SHP77 (cell line): ENCODE measurements around the gene NEUROD4.
A peak's percentile ranks its signal among the peaks of the same experiment; 100 is the strongest.
"Not testable (repeated sequence)": the region's sequence is repeated elsewhere in the genome, so short reads cannot be mapped to it uniquely, and the experiment has no call there.

Experiments used
- DNase-seq, 2 experiments: peaks; one replicate each; lab custom pipeline; 2025; lab: John Stamatoyannopoulos, UW

The NEUROD4 gene

DNA sequence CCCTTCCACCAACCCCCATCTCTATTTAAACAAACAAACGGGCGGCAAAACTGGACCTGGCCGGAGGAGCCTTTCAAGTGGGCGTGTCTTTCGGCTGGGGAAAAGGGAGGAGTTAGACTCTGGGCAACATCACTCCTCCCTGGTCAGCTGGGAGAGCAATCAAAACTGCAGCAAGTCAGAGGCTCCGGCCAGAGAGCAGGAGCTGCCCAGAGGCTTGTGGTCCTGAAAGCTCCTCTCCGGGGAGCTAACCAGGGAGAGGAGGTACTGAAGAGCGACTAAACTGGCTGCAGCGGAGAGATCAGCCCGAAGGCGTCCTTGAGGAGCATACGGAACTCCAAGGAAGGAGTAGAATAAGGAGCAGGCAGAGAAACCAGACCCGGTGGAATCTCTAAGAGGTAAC is at the start of gene NEUROD4:
Gene NEUROD4 (plus strand): TSS at position 191 of the 400 bp plus-strand sequence. CDS start 6,466 bp downstream, outside the sequence.
- peak in 1 of 2 experiments; percentile 2 for DNase-seq

- no peak for DNase-seq
Observed at GRCh38 chr12:54970741-54971140, 49.0 kb upstream of the NEUROD4 start.

GRCh38 chr12:54973556-54973955 is 46.2 kb upstream of the NEUROD4 start:
- DNase-seq, result no peak

DNA sequence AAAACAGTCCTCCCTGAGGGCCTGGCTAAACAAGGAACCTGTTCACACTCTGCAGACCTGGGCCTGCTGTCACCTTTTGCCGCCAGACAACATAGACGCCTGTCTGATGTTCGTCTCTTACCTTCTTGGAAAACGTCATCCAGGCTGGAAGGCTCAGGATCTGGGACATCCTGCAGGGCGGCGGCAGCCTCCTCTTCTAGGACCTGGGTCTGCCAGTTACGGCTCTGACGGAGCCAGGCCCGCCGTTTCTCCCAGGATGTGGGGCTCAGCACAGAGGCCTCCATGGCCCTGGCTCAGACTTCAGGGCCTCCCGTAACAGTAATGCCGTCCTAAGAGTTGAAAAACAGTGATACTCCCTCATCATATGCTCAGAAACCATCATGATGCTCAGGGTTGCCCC is 45.5 kb upstream of the NEUROD4 start:
- DNase-seq, result no peak

DNA sequence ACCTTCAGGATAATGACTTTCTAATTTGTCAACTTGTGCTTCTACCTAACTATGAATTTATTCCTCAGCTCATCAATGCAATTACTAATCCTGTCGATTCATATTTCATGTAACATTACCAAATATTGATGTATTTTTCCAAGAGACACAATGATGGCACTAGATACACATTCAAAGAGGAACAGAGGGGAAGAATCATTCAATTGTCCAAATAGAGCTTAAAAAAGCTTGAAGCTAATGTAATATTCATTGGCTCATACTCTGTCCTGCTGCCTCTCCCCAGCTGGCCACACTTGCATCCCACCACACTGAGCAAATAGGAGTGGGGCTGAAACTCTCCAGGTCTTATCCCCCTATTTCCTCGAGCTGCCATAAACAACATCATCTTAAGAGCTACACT is 44.5 kb upstream of the NEUROD4 start:
- DNase-seq, result no peak

- no peak for DNase-seq
Observed at GRCh38 chr12:54975875-54976274, 43.9 kb upstream of the NEUROD4 start.

DNA sequence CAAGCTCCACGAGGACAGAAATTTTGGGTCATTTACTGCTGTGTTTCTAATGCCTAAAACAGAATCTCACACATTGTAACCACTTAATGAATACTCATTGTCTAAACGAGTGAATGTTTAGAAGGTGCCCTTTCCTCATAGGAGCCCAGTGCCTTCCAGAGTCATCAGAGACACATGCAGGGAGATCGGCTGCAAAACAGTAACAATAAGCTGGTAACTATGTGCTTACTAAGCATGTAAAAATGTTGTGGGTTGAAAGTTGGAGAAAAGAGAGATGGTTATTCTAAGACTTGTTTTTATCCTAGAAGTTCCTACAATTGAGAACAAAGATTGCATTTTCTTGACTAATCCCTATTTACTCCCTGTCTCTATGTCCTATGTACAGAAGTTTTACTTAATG is 42.6 kb upstream of the NEUROD4 start:
- no peak for DNase-seq

DNA sequence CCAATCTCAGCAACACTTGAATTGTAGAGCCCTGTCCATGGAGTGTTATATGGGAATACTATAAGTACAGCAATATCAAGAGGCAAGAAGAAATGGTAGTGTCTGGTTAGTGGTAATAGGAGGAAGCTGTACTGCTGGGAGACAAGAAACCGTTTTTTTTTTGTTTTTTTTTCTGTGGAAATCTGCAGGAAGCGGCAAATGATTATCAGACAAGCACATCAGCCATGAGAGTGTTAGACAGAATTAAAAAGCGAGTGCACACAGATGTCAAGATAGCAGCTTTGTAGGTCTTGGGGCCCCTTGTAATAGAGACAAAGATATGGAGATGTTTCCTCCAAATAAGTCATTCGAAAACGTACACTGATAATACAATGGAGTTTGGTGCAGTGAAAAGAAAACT is 41.9 kb upstream of the NEUROD4 start:
- no peak for DNase-seq

- no peak for DNase-seq
Observed at GRCh38 chr12:54980341-54980740, 39.4 kb upstream of the NEUROD4 start.

- no peak for DNase-seq
Observed at GRCh38 chr12:54981796-54982195, 38.0 kb upstream of the NEUROD4 start.

- DNase-seq, result no peak
Observed at GRCh38 chr12:54983536-54984101, 36.2 kb upstream of the NEUROD4 start.

DNA sequence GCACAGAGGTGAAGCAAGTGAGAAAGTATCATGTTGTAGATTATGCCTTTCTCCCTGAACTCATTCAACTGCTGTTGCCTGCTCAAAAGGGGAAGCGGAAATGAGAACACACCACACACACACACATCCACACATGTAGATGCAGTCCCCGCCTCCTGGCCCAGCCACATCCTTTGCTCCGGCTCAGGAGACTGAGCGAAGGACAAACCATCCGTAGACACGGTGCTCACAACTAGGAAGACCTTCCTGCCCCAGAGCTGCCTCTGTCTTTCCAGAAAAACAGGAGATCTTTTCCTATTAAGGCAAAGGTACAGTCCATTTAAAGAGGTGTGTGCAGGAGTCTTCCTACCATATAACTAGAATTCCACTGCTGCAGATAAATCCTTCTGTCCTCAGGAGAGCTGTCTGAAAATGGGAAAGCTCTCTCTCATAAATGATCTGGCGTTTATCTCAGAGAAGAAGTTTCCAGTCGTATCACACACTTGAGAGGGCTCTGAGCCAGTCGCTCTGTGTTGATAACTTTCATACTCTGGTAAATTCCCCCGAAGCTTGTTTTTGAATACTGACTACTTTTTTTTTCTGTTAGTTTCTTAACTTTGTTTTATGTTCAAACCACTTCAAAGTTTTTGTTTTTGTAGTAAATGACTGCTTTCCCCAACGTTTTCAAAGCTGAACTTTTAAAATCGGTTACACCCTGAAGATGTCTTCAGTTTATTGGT is 35.0 kb upstream of the NEUROD4 start, which contains the start of gene TESPA1:
Gene TESPA1 (minus strand): TSS at position 105 of the 719 bp plus-strand sequence. CDS start 10,200 bp downstream, outside the sequence.
- DNase-seq, result no peak

DNA sequence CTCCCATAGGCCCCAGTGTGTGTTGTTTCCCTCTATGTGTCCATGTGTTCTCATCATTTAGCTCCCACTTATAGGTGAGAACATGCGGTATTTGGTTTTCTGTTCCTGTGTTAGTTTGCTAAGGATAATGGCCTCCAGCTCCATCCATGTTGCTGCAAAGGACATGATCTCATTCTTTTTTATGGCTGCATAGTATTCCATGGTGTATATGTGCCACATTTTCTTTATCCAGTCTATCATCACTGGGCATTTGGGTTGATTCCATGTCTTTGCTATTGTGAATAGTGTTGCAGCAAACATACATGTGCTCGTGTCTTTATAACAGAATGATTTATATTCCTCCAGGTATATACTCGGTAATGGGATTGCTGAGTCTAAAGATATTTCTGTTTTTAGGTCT is 33.0 kb upstream of the NEUROD4 start:
- not testable (repeated sequence) for DNase-seq

GRCh38 chr12:54987611-54988231 is 32.1 kb upstream of the NEUROD4 start:
- no peak for DNase-seq

GRCh38 chr12:54988402-54989054 is 31.2 kb upstream of the NEUROD4 start:
- DNase-seq, result peak; percentile 36 to 67

DNA sequence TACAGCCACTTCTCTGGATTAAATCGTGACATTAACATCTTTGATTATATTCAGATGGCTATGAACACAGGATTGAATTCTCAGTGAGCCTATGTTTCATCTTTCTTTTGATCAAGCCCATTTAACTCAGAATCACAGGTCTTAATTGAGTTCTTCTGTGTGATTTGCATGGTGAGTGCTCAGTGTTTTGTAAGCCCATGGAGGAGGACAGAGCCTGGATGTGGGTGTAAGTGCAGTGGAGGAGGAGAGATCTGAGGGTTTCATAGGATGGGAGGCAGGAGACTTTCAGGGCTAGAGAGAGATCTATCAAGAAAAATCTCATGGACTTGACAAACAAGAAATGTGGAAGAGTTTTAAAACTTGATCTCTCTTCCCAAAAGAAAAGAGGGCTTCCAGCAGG is 29.9 kb upstream of the NEUROD4 start:
- DNase-seq, result no peak

GRCh38 chr12:54991161-54991990 is 28.4 kb upstream of the NEUROD4 start:
- no peak for DNase-seq

DNA sequence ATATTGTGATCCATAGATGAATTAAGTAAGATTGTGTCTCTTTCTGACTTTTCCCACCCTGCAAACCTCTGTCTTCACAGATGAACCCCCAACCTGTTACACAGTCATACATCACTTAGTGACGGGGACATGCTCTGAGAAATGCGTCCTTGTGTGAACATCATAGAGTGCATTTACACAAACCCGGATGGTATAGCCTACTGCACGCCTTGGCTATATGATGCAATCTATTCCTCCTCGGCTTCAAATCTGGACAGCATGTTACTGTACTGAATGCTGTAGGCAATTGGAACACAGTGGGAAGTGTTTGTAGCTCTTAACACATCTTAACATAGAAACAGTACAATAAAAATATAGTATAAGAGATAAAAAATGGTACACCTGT is 27.8 kb upstream of the NEUROD4 start:
- no peak for DNase-seq

- peak; percentile 28 to 63 for DNase-seq
Observed at GRCh38 chr12:54993181-54993835, 26.5 kb upstream of the NEUROD4 start.

- DNase-seq, result no peak
Observed at GRCh38 chr12:54996205-54996604, 23.6 kb upstream of the NEUROD4 start.

GRCh38 chr12:54997929-54998522 is 21.7 kb upstream of the NEUROD4 start:
- DNase-seq, result no peak
